ENCODE data around the gene UBA6. TPM values are rescaled to one million over a fixed set of nuclear protein-coding genes. Genes with fewer than 3 reads are reported as not detected.

Gene UBA6
- total and polyA plus RNA-seq, 2 of the 4 experiments (the other 2 are of a cell fraction): 29.2 to 268 TPM

DNA sequence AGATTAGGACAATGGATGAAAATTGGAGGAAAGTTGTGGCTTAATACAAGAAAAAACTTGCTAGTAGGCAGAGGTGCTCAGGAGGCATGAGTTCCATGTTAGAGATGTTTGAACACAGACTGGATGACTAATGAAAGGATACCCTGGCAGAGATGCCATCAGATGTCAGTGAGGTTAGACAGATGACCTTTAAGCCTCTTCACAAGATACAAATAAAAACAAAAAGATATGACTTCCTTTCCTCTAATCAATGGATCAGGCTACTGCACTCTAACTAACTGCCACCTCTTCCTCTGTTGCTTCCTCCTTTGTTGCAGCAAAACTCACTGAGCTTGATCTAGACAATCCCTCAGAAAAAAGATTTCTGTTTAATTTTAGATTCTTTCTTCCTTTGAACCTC, 127.8 kb downstream of the UBA6 start:
- Histone ChIP-seq H2BK5ac (ENCODE audit: low read depth, low read length, poor library complexity, severe bottlenecking) (no peak overlapping the region), H3K27me3 (ENCODE audit: control insufficient read depth, insufficient read depth, low read length) (no peaks in the 10 kb centered on the region), H3K36me3 (ENCODE audit: control insufficient read depth, insufficient read depth, low read length) (no peaks in the 10 kb centered on the region), H4K20me1 (ENCODE audit: insufficient read depth, low read length) (no peaks in the 10 kb centered on the region), H3K4me2 (ENCODE audit: low read depth, low read length) (no peak overlapping the region), H4K5ac (ENCODE audit: low read depth, low read length) (no peak overlapping the region), H2BK15ac (ENCODE audit: low read depth, low read length) (no peak overlapping the region), H3K27ac (ENCODE audit: insufficient read depth, low read length) (no peak overlapping the region), H2AK5ac (ENCODE audit: low read depth, low read length) (no peak overlapping the region), H3K9ac (ENCODE audit: low read depth, low read length) (no peak overlapping the region), H3K14ac (replicated peaks; ENCODE audit: low read depth, low read length) (no peak overlapping the region), H3K79me1 (ENCODE audit: low read depth in 1 of 2, low read length in 2 of 2) (no peaks in the 10 kb centered on the region), H3K18ac (ENCODE audit: low read depth, low read length) (no peak overlapping the region), H2BK120ac (ENCODE audit: low read depth, low read length) (no peak overlapping the region), H3K56ac (ENCODE audit: extremely low read depth, insufficient read depth, low read length) (no peak overlapping the region), H2AFZ (replicated peaks; ENCODE audit: low read length, poor library complexity) (no peak overlapping the region), H4K91ac (ENCODE audit: insufficient read depth, low read depth, low read length) (no peak overlapping the region), H3K9me3 (ENCODE audit: control insufficient read depth, insufficient read depth, low read length) (no peaks in the 10 kb centered on the region), H4K8ac (ENCODE audit: low read depth in 2 of 2, low read length in 2 of 2) (no peak overlapping the region), H2BK20ac (ENCODE audit: low read depth, low read length) (no peak overlapping the region), H3K23ac (ENCODE audit: low read depth, low read length) (no peak overlapping the region), H3K4me1 (ENCODE audit: control insufficient read depth, insufficient read depth, low read length) (no peaks in the 10 kb centered on the region), H3K9me1 (ENCODE audit: insufficient read depth, low read length) (no peaks in the 10 kb centered on the region), H3K4ac (ENCODE audit: low read depth, low read length) (no peak overlapping the region), H2AK9ac (replicated peaks; ENCODE audit: low read depth, low read length, poor library complexity) (no peak overlapping the region), H3K4me3 (ENCODE audit: insufficient read depth, low read depth, low read length) (no peak overlapping the region)
- no peak for ATAC-seq (ENCODE audit: low read depth)
- dilution Hi-C loops (cut with HindIII; ENCODE audit: low sequenced_read_pairs, unreplicated experiment) (no loop called here), intact Hi-C loops (cut with micrococcal nuclease) (no loop called here), in situ Hi-C loops (cut with MboI; ENCODE audit: low sequenced_read_pairs) (no loop called here)
- ChIA-PET POLR2A (ENCODE audit: unreplicated experiment) (no interaction called here), CTCF (no interaction called here)
- no TSS peak for BruUV-seq (replicated peaks)
- no peak for DNase-seq
- TF ChIP-seq FOS (IDR thresholded peaks at IDR 0.05; ENCODE audit: low read depth, low read length): no peak
- TF ChIP-seq, protein P1, sequence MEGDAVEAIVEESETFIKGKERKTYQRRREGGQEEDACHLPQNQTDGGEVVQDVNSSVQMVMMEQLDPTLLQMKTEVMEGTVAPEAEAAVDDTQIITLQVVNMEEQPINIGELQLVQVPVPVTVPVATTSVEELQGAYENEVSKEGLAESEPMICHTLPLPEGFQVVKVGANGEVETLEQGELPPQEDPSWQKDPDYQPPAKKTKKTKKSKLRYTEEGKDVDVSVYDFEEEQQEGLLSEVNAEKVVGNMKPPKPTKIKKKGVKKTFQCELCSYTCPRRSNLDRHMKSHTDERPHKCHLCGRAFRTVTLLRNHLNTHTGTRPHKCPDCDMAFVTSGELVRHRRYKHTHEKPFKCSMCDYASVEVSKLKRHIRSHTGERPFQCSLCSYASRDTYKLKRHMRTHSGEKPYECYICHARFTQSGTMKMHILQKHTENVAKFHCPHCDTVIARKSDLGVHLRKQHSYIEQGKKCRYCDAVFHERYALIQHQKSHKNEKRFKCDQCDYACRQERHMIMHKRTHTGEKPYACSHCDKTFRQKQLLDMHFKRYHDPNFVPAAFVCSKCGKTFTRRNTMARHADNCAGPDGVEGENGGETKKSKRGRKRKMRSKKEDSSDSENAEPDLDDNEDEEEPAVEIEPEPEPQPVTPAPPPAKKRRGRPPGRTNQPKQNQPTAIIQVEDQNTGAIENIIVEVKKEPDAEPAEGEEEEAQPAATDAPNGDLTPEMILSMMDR (conservative IDR thresholded peaks at IDR 0.05; ENCODE audit: low read depth, low read length): no peak
- TF ChIP-seq CEBPB (IDR thresholded peaks at IDR 0.05; ENCODE audit: low read depth, low read length): no peak
- TF ChIP-seq NFE2L2 (IDR thresholded peaks at IDR 0.05; ENCODE audit: low read depth, low read length): no peak
- no peak for TF ChIP-seq RFX5 (IDR thresholded peaks at IDR 0.05; ENCODE audit: low read depth, low read length)
- TF ChIP-seq SMC3 (IDR thresholded peaks at IDR 0.05; ENCODE audit: low read depth, low read length): no peak
- no peak for TF ChIP-seq BHLHE40 (IDR thresholded peaks at IDR 0.05; ENCODE audit: low read depth, low read length)
- TF ChIP-seq CHD1 (IDR thresholded peaks at IDR 0.05; ENCODE audit: low read depth, low read length): no peak
- TF ChIP-seq, protein P2, sequence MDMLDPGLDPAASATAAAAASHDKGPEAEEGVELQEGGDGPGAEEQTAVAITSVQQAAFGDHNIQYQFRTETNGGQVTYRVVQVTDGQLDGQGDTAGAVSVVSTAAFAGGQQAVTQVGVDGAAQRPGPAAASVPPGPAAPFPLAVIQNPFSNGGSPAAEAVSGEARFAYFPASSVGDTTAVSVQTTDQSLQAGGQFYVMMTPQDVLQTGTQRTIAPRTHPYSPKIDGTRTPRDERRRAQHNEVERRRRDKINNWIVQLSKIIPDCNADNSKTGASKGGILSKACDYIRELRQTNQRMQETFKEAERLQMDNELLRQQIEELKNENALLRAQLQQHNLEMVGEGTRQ (IDR thresholded peaks at IDR 0.05; ENCODE audit: low read depth, low read length): no peak
- TF ChIP-seq, protein P3, sequence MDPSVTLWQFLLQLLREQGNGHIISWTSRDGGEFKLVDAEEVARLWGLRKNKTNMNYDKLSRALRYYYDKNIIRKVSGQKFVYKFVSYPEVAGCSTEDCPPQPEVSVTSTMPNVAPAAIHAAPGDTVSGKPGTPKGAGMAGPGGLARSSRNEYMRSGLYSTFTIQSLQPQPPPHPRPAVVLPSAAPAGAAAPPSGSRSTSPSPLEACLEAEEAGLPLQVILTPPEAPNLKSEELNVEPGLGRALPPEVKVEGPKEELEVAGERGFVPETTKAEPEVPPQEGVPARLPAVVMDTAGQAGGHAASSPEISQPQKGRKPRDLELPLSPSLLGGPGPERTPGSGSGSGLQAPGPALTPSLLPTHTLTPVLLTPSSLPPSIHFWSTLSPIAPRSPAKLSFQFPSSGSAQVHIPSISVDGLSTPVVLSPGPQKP (IDR thresholded peaks at IDR 0.05; ENCODE audit: borderline replicate concordance, low read depth, low read length): no peak
- TF ChIP-seq MXI1 (IDR thresholded peaks at IDR 0.05; ENCODE audit: borderline replicate concordance, low read depth, low read length): no peak
- TF ChIP-seq POLR2A (IDR thresholded peaks at IDR 0.05; ENCODE audit: low read depth, low read length): no peak
- no peak for TF ChIP-seq RCOR1 (IDR thresholded peaks at IDR 0.05; ENCODE audit: insufficient replicate concordance, low read length)
- TF ChIP-seq MAFK (IDR thresholded peaks at IDR 0.05; ENCODE audit: low read depth, low read length): no peak
- TF ChIP-seq RAD21 (IDR thresholded peaks at IDR 0.05; ENCODE audit: low read length): no peak
- TF ChIP-seq MAZ (IDR thresholded peaks at IDR 0.05; ENCODE audit: borderline replicate concordance, low read depth, low read length): no peak
